HG02588 (cell line): ENCODE measurements around the gene MGAT5.

Experiments used
- ATAC-seq: cut with Tn5 transposase; IDR thresholded peaks from one replicate; pipeline ENCODE4 v1.9.1; 2021; ENCODE audit warnings: mild to moderate bottlenecking, moderate library complexity; ENCODE audit not compliant: unreplicated experiment

MGAT5 gene

GRCh38 chr2:134391751-134392160 lies 137.9 kb downstream of the MGAT5 start:
- peak; percentile 89 for ATAC-seq

GRCh38 chr2:134392442-134393074 lies 138.7 kb downstream of the MGAT5 start:
- no peak for ATAC-seq

- no peak for ATAC-seq
These were observed 139.2 kb downstream of the MGAT5 start for GRCh38 chr2:134393075-134393461.

- ATAC-seq: no peak
These were observed 141.9 kb downstream of the MGAT5 start for GRCh38 chr2:134395779-134396178.

GRCh38 chr2:134396493-134396892 lies 142.6 kb downstream of the MGAT5 start:
- ATAC-seq: no peak

GRCh38 chr2:134397146-134397896 lies 143.4 kb downstream of the MGAT5 start:
- ATAC-seq: no peak

- no peak for ATAC-seq
These were observed 144.4 kb downstream of the MGAT5 start for GRCh38 chr2:134398300-134398699.

- no peak for ATAC-seq
These were observed 145.2 kb downstream of the MGAT5 start for GRCh38 chr2:134399096-134399495.

- ATAC-seq: no peak
These were observed 147.2 kb downstream of the MGAT5 start for GRCh38 chr2:134401081-134401497.

- ATAC-seq: no peak
These were observed 147.9 kb downstream of the MGAT5 start for GRCh38 chr2:134401789-134402188.

- ATAC-seq: no peak
These were observed 148.5 kb downstream of the MGAT5 start for GRCh38 chr2:134402410-134402809.

- ATAC-seq: no peak
These were observed 151.8 kb downstream of the MGAT5 start for GRCh38 chr2:134405611-134406081.

GRCh38 chr2:134406311-134406710 lies 152.4 kb downstream of the MGAT5 start:
- ATAC-seq: no peak

GRCh38 chr2:134406736-134407135 lies 152.9 kb downstream of the MGAT5 start:
- no peak for ATAC-seq

GRCh38 chr2:134407154-134407890 lies 153.4 kb downstream of the MGAT5 start:
- no peak for ATAC-seq

- ATAC-seq: no peak
These were observed 154.5 kb downstream of the MGAT5 start for GRCh38 chr2:134408386-134408785.

- ATAC-seq: no peak
These were observed 154.9 kb downstream of the MGAT5 start for GRCh38 chr2:134408791-134409190.

GRCh38 chr2:134410006-134410405 lies 156.1 kb downstream of the MGAT5 start:
- no peak for ATAC-seq

GRCh38 chr2:134410831-134411231 lies 157.0 kb downstream of the MGAT5 start:
- no peak for ATAC-seq

- no peak for ATAC-seq
These were observed 157.5 kb downstream of the MGAT5 start for GRCh38 chr2:134411279-134411827.
